GM18951 (cell line): ENCODE data around the gene ADAP1.

Source experiments
- POLR2A ChIP-seq: IDR thresholded peaks from 4 replicates; pipeline ENCODE4 v1.6.1; 2011; ENCODE audit warnings: mild to moderate bottlenecking; ENCODE audit not compliant: insufficient read length, insufficient read depth; ENCODE audit errors: extremely low read depth
- in situ Hi-C: fragments of 300-500 bp; cut with MboI; formaldehyde crosslinking; loops from one replicate; pipeline ENCODE4 v1.12.0; 2022; ENCODE audit warnings: low sequenced_read_pairs, mixed read lengths, inconsistent platforms; ENCODE audit not compliant: unreplicated experiment

The ADAP1 gene

GRCh38 chr7:894164-894867, 60.2 kb downstream of the ADAP1 start:
- in situ Hi-C loops: no loop called here

GRCh38 chr7:893686-894085, 60.8 kb downstream of the ADAP1 start:
- in situ Hi-C loops: no loop called here
- TF ChIP-seq POLR2A: no peak

More at GRCh38 chr7:894164-894867, 60.2 kb downstream of the ADAP1 start:
- TF ChIP-seq POLR2A: no peak

DNA sequence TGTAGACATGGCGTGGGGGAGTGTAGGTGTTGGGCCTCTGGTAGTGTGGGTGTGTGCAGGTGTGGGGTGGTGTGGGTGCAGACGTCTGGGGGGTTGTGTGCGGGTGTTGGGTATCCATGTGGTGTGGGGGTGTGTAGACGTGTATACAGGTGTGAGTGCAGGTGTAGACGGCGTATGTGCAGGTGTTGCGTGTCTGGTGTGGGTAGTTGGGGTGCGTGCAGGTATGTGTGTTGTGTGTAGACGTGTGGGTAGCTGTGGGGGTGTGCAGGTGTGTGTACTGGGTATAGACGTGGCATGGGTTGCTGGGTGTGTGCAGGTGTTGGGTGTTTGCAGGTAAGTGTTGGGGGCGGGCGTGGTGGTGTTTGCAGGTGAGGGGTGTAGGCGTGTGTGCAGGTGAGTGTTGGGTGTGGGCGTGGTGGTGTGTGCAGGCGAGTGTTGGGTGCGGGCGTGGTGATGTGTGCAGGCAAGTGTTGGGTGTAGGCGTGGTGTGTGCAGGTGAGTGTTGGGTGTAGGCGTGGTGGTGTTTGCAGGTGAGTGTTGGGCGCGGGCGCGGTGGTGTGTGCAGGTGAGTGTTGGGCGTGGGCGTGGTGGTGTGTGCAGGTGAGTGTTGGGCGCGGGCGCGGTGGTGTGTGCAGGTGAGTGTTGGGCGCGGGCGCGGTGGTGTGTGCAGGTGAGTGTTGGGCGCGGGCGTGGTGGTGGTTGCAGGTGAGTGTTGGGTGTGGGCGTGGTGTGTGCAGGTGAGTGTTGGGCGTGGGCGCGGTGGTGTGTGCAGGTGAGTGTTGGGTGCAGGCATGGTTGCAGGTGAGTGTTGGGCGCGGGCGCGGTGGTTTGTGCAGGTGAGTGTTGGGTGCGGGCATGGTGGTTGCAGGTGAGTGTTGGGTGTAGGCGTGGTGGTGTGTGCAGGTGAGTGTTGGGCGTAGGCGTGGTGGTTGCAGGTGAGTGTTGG, 61.6 kb downstream of the ADAP1 start:
- TF ChIP-seq POLR2A: no peak
- in situ Hi-C loops: no loop called here

DNA sequence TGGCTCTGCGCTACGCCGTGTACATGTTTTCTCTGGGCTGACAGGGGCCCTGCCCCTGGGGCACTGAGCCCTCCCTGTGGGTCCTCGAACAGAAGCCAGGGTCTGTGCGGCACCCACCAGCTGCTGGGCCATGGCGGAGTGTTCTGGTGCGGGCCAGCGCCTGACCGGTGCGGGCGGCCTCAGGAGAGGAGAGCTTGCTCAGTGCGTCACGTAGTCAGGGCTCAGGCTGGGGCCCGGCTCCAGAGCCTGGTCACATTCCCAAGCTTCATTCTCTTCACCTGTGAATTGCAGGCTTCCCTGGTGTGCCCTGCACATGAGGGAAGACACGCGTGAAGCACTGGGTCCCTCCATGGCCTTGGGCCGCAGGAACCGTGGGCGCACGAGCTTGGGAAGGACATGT, 62.7 kb downstream of the ADAP1 start:
- no peak for TF ChIP-seq POLR2A
- in situ Hi-C loops: no loop called here

DNA sequence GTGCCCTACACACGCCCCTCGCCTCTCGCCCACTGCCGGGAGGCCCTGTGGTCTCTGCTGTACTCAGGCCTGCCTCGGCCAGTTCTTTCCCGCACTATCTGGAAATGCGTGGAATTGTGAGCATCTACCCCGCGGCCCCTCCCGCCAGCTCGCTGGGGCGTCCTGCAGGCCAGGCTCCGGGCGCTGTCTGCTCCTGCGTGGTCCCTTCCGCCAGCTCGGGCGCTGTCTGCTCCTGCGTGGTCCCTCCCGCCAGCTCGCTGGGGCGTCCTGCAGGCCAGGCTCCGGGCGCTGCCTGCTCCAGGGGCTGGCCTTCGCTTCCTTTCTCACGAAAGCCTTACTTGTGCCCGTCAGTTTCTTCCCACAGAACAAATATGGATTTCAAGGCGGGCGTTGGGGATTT, 63.2 kb downstream of the ADAP1 start:
- in situ Hi-C loops: no loop called here
- TF ChIP-seq POLR2A: no peak

DNA sequence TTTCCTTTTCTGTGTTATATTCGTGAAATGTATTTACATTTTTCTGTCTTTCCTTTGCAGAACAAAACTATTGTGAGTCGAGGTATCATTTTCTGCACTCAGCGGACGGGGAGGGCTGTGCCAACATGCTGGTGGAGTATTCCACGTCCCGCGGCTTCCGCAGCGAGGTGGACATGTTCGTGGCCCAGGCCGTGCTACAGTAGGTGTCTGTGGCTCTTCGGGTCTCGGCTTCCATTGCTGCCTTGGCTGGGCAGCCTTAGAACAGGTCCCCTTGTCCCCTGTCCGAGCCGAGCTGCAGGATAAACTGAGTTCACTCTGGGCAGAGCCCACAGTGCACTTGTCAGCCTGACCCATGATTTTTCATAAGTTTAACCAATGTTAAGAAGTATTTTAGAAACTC, 63.6 kb downstream of the ADAP1 start:
- in situ Hi-C loops: no loop called here

GRCh38 chr7:889391-889790, 65.1 kb downstream of the ADAP1 start:
- in situ Hi-C loops: no loop called here
- TF ChIP-seq POLR2A: no peak

More for the DNA sequence above, 63.6 kb downstream of the ADAP1 start:
- no peak for TF ChIP-seq POLR2A

GRCh38 chr7:889025-889390, 65.5 kb downstream of the ADAP1 start:
- in situ Hi-C loops: no loop called here
- no peak for TF ChIP-seq POLR2A

DNA sequence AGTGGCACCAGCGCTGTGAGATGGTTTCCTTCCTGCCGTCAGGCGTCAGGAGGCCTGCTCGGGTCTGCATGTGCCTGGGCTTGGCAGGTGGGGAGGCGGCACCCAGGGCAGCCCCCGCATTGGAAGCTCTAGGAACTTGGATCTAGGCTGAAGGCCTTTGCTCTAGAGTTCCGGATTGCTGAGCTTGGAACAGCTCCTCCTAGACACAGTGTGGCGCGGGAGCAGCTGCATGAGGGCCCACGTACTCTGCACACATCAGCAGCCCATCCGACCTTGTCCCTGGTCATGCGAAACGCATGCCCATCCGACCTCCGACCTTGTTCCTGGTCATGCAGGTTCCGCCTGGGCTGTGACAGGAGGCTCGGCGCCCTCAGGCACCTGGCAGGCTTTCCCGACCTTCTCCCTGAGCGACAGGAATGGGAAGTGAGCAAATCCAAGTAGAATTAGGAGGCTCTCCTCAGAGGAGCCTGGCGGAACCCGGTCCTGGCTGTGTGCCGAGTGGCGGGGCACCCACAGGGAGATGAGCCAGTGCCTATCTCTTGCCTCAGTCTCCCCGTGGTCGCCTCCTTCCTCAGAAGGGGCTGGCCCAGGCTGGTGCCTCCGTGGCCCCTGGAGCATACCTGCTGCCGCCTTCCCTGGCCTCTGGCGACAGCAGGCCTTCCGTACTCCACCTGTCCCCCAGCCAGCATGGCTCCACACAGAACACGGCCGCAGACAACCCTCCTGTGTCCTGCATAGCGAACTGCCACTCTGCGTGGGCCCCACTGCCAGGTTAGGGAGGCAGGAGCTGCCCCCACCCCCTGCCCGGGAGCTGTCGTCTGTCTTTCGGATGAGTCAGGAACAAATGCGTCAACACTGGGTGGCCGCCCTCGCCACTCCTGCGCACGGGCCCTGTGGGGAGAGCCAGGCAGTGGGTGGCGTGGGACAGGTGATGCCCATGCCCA, 66.1 kb downstream of the ADAP1 start:
- TF ChIP-seq POLR2A: no peak
- in situ Hi-C loops: no loop called here

GRCh38 chr7:887488-887820, 67.0 kb downstream of the ADAP1 start:
- TF ChIP-seq POLR2A: no peak
- in situ Hi-C loops: no loop called here

DNA sequence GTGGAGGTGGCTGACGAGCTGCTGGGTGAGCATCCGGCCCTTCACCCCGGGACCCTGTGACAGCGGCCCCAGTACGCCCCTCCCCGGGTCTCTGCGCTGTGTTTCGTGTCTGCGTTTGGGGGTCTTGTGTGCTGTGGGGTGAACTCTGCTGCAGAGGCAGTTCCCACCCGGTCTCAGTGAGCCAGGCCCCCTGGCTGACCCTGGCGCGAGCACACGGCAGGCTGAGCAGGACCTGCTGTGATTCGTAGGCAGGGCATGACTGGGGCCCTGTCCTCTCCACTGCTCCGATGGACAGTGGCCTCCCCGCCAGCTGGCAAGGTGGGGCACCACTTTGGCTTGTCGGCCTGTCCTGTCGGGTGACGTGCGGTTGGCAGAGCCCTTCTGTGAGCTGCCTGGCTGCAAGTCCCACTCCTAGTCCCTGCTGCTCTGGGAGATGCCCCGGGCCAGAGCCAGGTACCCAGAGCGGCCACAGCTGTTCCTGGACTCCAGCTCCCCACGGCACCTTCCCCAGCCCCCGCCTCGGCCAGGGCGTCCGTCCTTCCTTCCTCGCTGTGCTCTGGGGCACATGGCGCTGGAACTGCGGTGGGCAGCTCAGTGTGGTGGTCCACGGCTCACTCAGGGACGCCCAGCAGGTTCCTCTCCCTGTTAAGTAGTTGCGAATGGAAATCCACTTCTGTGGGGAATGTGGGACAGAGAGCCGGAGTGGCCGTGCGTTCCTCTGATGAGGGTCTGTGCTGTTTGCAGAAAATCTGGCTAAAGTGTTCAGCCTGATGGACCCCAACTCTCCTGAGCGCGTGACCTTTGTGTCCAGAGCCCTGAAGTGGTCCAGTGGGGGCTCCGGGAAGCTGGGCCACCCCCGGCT, 67.6 kb downstream of the ADAP1 start:
- no peak for TF ChIP-seq POLR2A

More for the DNA sequence above, 67.6 kb downstream of the ADAP1 start:
- in situ Hi-C loops: no loop called here
